ENCODE measurements around the gene MRPS18A. TPM values are rescaled to one million over a fixed set of nuclear protein-coding genes. Genes with fewer than 3 reads are reported as not detected.
A peak's percentile ranks its signal among the peaks of the same experiment; 100 is the strongest.

The MRPS18A gene
- total RNA-seq, 4 donors from 2014 or later = 38.1 to 45.8 (median 43.9) TPM

- no peaks in the 10 kb centered on the region for H3K36me3 ChIP-seq
- no peak for DNase-seq (ENCODE audit: low spot score in 2 of 2)
- TF ChIP-seq EP300 (IDR thresholded peaks at IDR 0.05) = no peak
- no peak for TF ChIP-seq CTCF (IDR thresholded peaks at IDR 0.05)
- no peak for TF ChIP-seq POLR2A (IDR thresholded peaks at IDR 0.05)
- H3K27me3 ChIP-seq = no peaks in the 10 kb centered on the region
- H3K4me1 ChIP-seq = peaks cover 0 to 50% (median 15%) of the 10 kb centered on the region in 4 donors
- H3K9me3 ChIP-seq = no peaks in the 10 kb centered on the region
- no peak overlapping the region for H3K4me3 ChIP-seq
- H3K27ac ChIP-seq = peak overlapping the region in 1 of 4 donors; percentile 84
- WGBS, 2 donors = 67 to 75% methylated on average over 10 of the region's 10 CpGs
Measured at GRCh38 chr6:43722920-43723545, 35.4 kb upstream of the MRPS18A start.

- Histone ChIP-seq H3K27ac (no peak overlapping the region), H3K27me3 (no peaks in the 10 kb centered on the region), H3K4me3 (no peak overlapping the region), H3K36me3 (no peaks in the 10 kb centered on the region), H3K4me1 (peaks cover 0 to 68% (median 15%) of the 10 kb centered on the region in 4 donors), H3K9me3 (no peaks in the 10 kb centered on the region)
- DNase-seq (ENCODE audit: low spot score in 2 of 2) = no peak
- TF ChIP-seq EP300 (IDR thresholded peaks at IDR 0.05) (no peak), POLR2A (IDR thresholded peaks at IDR 0.05) (no peak), CTCF (IDR thresholded peaks at IDR 0.05) (no peak)
- WGBS, 2 donors = 83 to 86% methylated on average over 4 of the region's 4 CpGs
Measured at GRCh38 chr6:43720999-43721398, 33.4 kb upstream of the MRPS18A start.

GRCh38 chr6:43719511-43719910 lies 31.9 kb upstream of the MRPS18A start:
- Histone ChIP-seq H3K27ac (peak overlapping the region; percentile 65 to 87 (median 81)), H3K4me3 (no peak overlapping the region), H3K27me3 (no peaks in the 10 kb centered on the region), H3K4me1 (peaks cover 0 to 68% (median 11%) of the 10 kb centered on the region in 4 donors), H3K36me3 (no peaks in the 10 kb centered on the region), H3K9me3 (no peaks in the 10 kb centered on the region)
- no peak for DNase-seq (ENCODE audit: low spot score in 2 of 2)
- WGBS, 2 donors = 81 to 85% methylated on average over 7 of the region's 7 CpGs
- no peak for TF ChIP-seq CTCF (IDR thresholded peaks at IDR 0.05)
- no peak for TF ChIP-seq POLR2A (IDR thresholded peaks at IDR 0.05)
- TF ChIP-seq EP300 (IDR thresholded peaks at IDR 0.05) = no peak

GRCh38 chr6:43718387-43719105 lies 31.0 kb upstream of the MRPS18A start:
- DNase-seq (ENCODE audit: low spot score in 2 of 2) = no peak
- Histone ChIP-seq H3K4me1 (peaks cover 0 to 66% (median 9%) of the 10 kb centered on the region in 4 donors), H3K27ac (peak overlapping the region; percentile 65 to 87 (median 81)), H3K9me3 (no peaks in the 10 kb centered on the region), H3K4me3 (no peak overlapping the region), H3K36me3 (no peaks in the 10 kb centered on the region), H3K27me3 (no peaks in the 10 kb centered on the region)
- TF ChIP-seq EP300 (IDR thresholded peaks at IDR 0.05) (no peak), POLR2A (IDR thresholded peaks at IDR 0.05) (no peak), CTCF (IDR thresholded peaks at IDR 0.05) (no peak)
- 82 to 84% methylated on average over 13 of the region's 13 CpGs for WGBS, 2 donors

- H3K36me3 ChIP-seq = no peaks in the 10 kb centered on the region
- peak; percentile 84 to 85 for DNase-seq (ENCODE audit: low spot score in 2 of 2)
- peak overlapping the region; percentile 65 to 87 (median 81) for H3K27ac ChIP-seq
- no peaks in the 10 kb centered on the region for H3K27me3 ChIP-seq
- H3K4me1 ChIP-seq = peaks cover 0 to 61% (median 9%) of the 10 kb centered on the region in 4 donors
- no peak overlapping the region for H3K4me3 ChIP-seq
- no peak for TF ChIP-seq CTCF (IDR thresholded peaks at IDR 0.05)
- peak; percentile 35 to 87 for TF ChIP-seq EP300 (IDR thresholded peaks at IDR 0.05)
- no peaks in the 10 kb centered on the region for H3K9me3 ChIP-seq
- WGBS, 2 donors = 57 to 60% methylated on average over 12 of the region's 12 CpGs
Measured at GRCh38 chr6:43717822-43718221, 30.2 kb upstream of the MRPS18A start.

Data from tibial nerve (tissue), 4 donors.